ENCODE results near the gene COL16A1. TPM values are rescaled to one million over a fixed set of nuclear protein-coding genes. Genes with fewer than 3 reads are reported as not detected.

The COL16A1 gene
- polyA plus RNA-seq, 1 experiment = 35.4 TPM

- Histone ChIP-seq H3K9me3 (ENCODE audit: control insufficient read depth, insufficient read depth, low read length) (no peaks in the 10 kb centered on the region), H3K27me3 (ENCODE audit: control insufficient read depth, insufficient read depth, low read length) (peaks cover 8% of the 10 kb centered on the region), H3K4me3 (ENCODE audit: low read depth, low read length) (no peak overlapping the region), H3K27ac (ENCODE audit: low read depth, low read length) (no peak overlapping the region)
- ChIA-PET POLR2A (no interaction called here), CTCF (interaction anchor here (3.3 kb wide), 1 partner anchor 9 kb away, joined by 17 read pairs; no protein-coding TSS in a partner anchor)
- no peak for DNase-seq (ENCODE audit: low read depth, low spot score)
- no peak for TF ChIP-seq CTCF (IDR thresholded peaks at IDR 0.05; ENCODE audit: low read depth, low read length)
Measured at GRCh38 chr1:31725134-31725533, 21.3 kb upstream of the COL16A1 start.

- no peak overlapping the region for H3K27ac ChIP-seq (ENCODE audit: low read depth, low read length)
- no peak for TF ChIP-seq CTCF (IDR thresholded peaks at IDR 0.05; ENCODE audit: low read depth, low read length)
- peaks cover 8% of the 10 kb centered on the region for H3K27me3 ChIP-seq (ENCODE audit: control insufficient read depth, insufficient read depth, low read length)
- CTCF ChIA-PET = no interaction called here
- H3K4me3 ChIP-seq (ENCODE audit: low read depth, low read length) = no peak overlapping the region
- POLR2A ChIA-PET = no interaction called here
- no peaks in the 10 kb centered on the region for H3K9me3 ChIP-seq (ENCODE audit: control insufficient read depth, insufficient read depth, low read length)
- DNase-seq (ENCODE audit: low read depth, low spot score) = no peak
Measured at GRCh38 chr1:31723828-31724359, 20.1 kb upstream of the COL16A1 start.

GRCh38 chr1:31718327-31718897 lies 14.6 kb upstream of the COL16A1 start:
- ChIA-PET CTCF (interaction anchor here (1.4 kb wide), 1 partner anchor 28 kb away, joined by 3 read pairs; no protein-coding TSS in a partner anchor), POLR2A (no interaction called here)
- Histone ChIP-seq H3K27ac (ENCODE audit: low read depth, low read length) (no peak overlapping the region), H3K9me3 (ENCODE audit: control insufficient read depth, insufficient read depth, low read length) (peaks cover 3% of the 10 kb centered on the region; the same call in 1 of the 2 replicates), H3K27me3 (ENCODE audit: control insufficient read depth, insufficient read depth, low read length) (peaks cover 12% of the 10 kb centered on the region), H3K4me3 (ENCODE audit: low read depth, low read length) (no peak overlapping the region)
- TF ChIP-seq CTCF (IDR thresholded peaks at IDR 0.05; ENCODE audit: low read depth, low read length) = no peak
- DNase-seq (ENCODE audit: low read depth, low spot score) = no peak

- Histone ChIP-seq H3K27me3 (ENCODE audit: control insufficient read depth, insufficient read depth, low read length) (peaks cover 12% of the 10 kb centered on the region), H3K27ac (ENCODE audit: low read depth, low read length) (no peak overlapping the region), H3K9me3 (ENCODE audit: control insufficient read depth, insufficient read depth, low read length) (peaks cover 3% of the 10 kb centered on the region; the same call in 1 of the 2 replicates), H3K4me3 (ENCODE audit: low read depth, low read length) (no peak overlapping the region)
- ChIA-PET CTCF (interaction anchor here (0.6 to 4.7 kb wide), 13 partner anchors 8 to 244 kb away, joined by 3 to 41 read pairs (median 4); partner anchors contain the start of gene COL16A1), POLR2A (no interaction called here)
- no peak for TF ChIP-seq CTCF (IDR thresholded peaks at IDR 0.05; ENCODE audit: low read depth, low read length)
- DNase-seq (ENCODE audit: low read depth, low spot score) = no peak
Measured at GRCh38 chr1:31717341-31717740, 13.5 kb upstream of the COL16A1 start.

GRCh38 chr1:31715873-31716220 lies 12.0 kb upstream of the COL16A1 start:
- POLR2A ChIA-PET = interaction anchor here (1.0 to 1.9 kb wide), 4 partner anchors 11 to 76 kb away, joined by 3 to 15 read pairs (median 3); partner anchors contain the start of gene COL16A1
- CTCF ChIA-PET = interaction anchor here (0.7 to 4.7 kb wide), 24 partner anchors 10 to 331 kb away, joined by 3 to 41 read pairs (median 4); partner anchors contain the start of gene COL16A1

More at GRCh38 chr1:31715873-31716220, 12.0 kb upstream of the COL16A1 start:
- DNase-seq (ENCODE audit: low read depth, low spot score) = no peak
- Histone ChIP-seq H3K27ac (ENCODE audit: low read depth, low read length) (no peak overlapping the region), H3K4me3 (ENCODE audit: low read depth, low read length) (no peak overlapping the region), H3K9me3 (ENCODE audit: control insufficient read depth, insufficient read depth, low read length) (peaks cover 3% of the 10 kb centered on the region; the same call in 1 of the 2 replicates), H3K27me3 (ENCODE audit: control insufficient read depth, insufficient read depth, low read length) (peaks cover 9% of the 10 kb centered on the region)
- TF ChIP-seq CTCF (IDR thresholded peaks at IDR 0.05; ENCODE audit: low read depth, low read length) = no peak
